ENCODE measurements around the gene SLC35G6.
A peak's percentile ranks its signal among the peaks of the same experiment; 100 is the strongest.
"Not testable (repeated sequence)": the region's sequence is repeated elsewhere in the genome, so short reads cannot be mapped to it uniquely, and the experiment has no call there.

Gene SLC35G6

DNA sequence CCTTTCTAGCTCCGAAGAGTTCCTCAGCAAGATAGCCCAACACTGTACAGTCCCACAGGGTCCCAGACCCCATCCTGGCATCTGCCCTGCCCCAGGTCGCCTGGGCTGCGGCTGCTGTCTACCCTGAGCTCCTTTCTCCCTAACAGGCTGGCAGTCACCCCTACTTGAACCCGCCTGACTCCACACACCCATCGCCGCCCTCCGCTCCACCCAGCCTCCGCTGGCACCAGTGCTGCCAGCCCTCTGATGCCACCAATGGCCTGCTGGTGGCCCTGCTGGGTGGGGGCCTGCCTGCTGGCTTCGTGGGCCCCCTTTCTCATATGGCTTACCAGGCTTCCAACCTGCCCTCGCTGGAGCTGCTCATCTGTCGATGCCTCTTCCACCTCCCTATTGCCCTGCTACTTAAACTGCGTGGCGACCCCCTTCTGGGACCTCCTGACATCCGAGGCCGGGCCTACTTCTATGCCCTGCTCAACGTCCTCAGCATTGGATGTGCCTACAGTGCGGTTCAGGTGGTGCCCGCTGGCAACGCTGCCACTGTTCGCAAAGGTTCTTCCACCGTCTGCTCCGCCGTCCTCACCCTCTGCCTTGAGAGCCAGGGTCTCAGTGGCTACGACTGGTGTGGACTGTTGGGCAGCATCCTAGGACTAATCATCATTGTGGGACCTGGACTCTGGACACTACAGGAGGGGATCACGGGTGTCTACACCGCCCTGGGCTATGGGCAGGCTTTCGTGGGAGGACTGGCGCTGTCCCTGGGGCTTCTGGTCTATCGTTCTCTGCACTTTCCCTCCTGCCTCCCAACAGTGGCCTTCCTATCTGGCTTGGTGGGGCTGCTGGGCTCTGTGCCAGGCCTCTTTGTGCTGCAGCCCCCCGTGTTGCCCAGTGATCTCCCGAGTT is 846 bp downstream of the SLC35G6 start:
- peaks cover 20 to 42% of the 10 kb centered on the region in 2 donors for H3K4me1 ChIP-seq (ENCODE audit: control insufficient read depth in 1 of 2, insufficient read depth in 2 of 2, low read length in 2 of 2)
- not testable (repeated sequence) for H3K4me3 ChIP-seq (ENCODE audit: low read depth in 1 of 2, low read length in 2 of 2); H3K27ac ChIP-seq (ENCODE audit: low read length); H3K27me3 ChIP-seq (ENCODE audit: low read depth, low read length); H3K9me3 ChIP-seq (ENCODE audit: control insufficient read depth in 1 of 2, low read length in 2 of 2)
- peaks cover 0 to 14% of the 10 kb centered on the region in 2 donors for H3K36me3 ChIP-seq (ENCODE audit: control insufficient read depth in 1 of 2, insufficient read depth in 2 of 2, low read length in 2 of 2)

DNA sequence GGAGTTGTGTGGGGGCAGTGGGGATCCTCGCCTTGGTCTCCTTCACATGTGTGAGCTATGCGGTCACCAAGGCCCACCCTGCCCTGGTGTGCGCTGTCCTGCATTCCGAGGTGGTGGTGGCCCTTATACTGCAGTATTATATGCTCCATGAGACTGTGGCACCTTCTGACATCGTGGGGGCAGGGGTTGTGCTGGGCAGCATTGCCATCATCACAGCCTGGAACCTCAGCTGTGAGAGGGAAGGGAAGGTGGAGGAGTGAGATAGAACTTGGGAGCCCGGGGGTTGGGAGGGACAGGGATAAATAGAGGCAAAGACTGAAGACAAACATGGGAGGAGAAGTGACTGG is 1.5 kb downstream of the SLC35G6 start:
- Histone ChIP-seq H3K4me3 (ENCODE audit: low read depth in 1 of 2, low read length in 2 of 2) (peak overlapping the region; percentile 79 to 91), H3K36me3 (ENCODE audit: control insufficient read depth in 1 of 2, insufficient read depth in 2 of 2, low read length in 2 of 2) (peaks cover 0 to 14% of the 10 kb centered on the region in 2 donors), H3K27ac (ENCODE audit: low read length) (peak overlapping the region; percentile 100), H3K4me1 (ENCODE audit: control insufficient read depth in 1 of 2, insufficient read depth in 2 of 2, low read length in 2 of 2) (peaks cover 21 to 42% of the 10 kb centered on the region in 2 donors)
- not testable (repeated sequence) for H3K9me3 ChIP-seq (ENCODE audit: control insufficient read depth in 1 of 2, low read length in 2 of 2); H3K27me3 ChIP-seq (ENCODE audit: low read depth, low read length)

DNA sequence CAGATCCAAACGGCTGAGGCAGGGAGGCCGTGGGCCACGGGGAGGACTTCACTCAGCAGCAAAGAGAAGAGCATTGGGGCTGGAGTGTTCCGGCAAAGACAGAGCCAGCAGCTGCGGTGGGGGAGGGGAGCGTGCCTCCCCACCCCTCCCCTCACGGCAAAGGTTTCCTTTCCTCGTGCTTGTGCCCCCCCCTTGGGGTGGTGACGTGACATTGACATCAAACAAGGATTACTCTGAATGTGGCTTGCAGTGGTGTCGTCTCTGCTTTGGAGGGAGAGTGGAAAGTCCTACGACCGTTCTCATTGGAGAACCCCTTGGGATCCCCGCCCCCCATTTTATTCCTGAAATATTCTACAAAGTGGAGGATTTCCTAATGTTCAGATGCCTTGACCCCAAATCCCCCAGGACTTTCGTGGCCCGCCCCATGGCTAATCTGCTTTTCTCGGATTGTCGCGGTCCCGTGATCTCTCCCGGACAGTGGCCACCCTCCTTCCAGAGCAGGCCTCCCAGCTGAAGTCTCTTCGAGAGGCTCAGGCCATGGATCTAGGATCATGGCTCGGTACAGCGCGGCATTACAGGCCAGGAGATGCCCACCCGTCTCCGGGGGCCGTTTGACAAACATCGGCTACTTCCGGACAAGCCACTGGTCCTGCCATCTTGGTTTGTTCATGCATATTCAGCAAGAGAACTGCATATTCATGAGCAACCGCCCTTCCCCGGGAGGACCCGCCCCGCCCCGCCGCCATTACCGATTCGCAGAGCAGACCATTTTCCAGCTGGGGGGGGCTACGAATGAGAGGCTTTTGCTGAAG is 2.2 kb downstream of the SLC35G6 start:
- Histone ChIP-seq H3K4me3 (ENCODE audit: low read depth in 1 of 2, low read length in 2 of 2) (peak overlapping the region; percentile 79 to 91), H3K4me1 (ENCODE audit: control insufficient read depth in 1 of 2, insufficient read depth in 2 of 2, low read length in 2 of 2) (peaks cover 15 to 41% of the 10 kb centered on the region in 2 donors), H3K36me3 (ENCODE audit: control insufficient read depth in 1 of 2, insufficient read depth in 2 of 2, low read length in 2 of 2) (peaks cover 0 to 14% of the 10 kb centered on the region in 2 donors), H3K9me3 (ENCODE audit: control insufficient read depth in 1 of 2, low read length in 2 of 2) (no peaks in the 10 kb centered on the region), H3K27ac (ENCODE audit: low read length) (peak overlapping the region; percentile 100), H3K27me3 (ENCODE audit: low read depth, low read length) (no peaks in the 10 kb centered on the region)

DNA sequence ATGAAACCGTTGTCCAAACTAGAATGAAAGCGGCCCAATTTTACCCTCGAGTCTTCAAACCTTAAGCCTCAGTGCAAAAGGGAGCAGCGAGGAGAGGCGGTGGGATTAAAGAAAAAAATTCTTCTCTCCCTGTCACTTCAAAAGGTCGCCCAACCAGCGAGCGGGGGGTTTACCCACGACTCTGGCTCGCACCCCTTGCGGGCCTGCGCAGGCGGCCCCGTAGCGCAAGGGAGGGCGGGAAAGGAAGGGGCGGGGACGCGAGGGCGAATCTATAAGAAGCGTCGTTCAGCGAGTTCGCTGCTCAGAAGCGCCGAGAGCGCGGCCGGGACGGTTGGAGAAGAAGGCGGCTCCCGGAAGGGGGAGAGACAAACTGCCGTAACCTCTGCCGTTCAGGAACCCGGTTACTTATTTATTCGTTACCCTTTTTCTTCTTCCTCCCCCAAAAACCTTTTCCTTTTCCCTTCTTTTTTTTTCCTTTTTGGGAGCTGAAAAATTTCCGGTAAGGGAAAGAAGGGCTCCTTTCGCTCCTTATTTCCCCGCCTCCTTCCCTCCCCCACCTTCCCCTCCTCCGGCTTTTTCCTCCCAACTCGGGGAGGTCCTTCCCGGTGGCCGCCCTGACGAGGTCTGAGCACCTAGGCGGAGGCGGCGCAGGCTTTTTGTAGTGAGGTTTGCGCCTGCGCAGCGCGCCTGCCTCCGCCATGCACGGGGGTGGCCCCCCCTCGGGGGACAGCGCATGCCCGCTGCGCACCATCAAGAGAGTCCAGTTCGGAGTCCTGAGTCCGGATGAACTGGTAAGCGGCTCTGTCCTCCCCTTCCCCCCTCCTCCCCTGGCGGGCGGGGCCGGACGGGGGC is 3.0 kb downstream of the SLC35G6 start, which contains the start of gene POLR2A:
POLR2A (plus strand) TSS at position 300 of the 852 bp plus-strand sequence.
- no peaks in the 10 kb centered on the region for H3K27me3 ChIP-seq (ENCODE audit: low read depth, low read length)
- H3K4me3 ChIP-seq (ENCODE audit: low read depth in 1 of 2, low read length in 2 of 2): peak within 1 kb of the TSS; percentile 79 to 91
- H3K4me1 ChIP-seq (ENCODE audit: control insufficient read depth in 1 of 2, insufficient read depth in 2 of 2, low read length in 2 of 2): peaks cover 15 to 49% of the 10 kb centered on the region in 2 donors
- peaks cover 0 to 8% of the 10 kb centered on the region in 2 donors for H3K36me3 ChIP-seq (ENCODE audit: control insufficient read depth in 1 of 2, insufficient read depth in 2 of 2, low read length in 2 of 2)
- no peaks in the 10 kb centered on the region for H3K9me3 ChIP-seq (ENCODE audit: control insufficient read depth in 1 of 2, low read length in 2 of 2)
- H3K27ac ChIP-seq (ENCODE audit: low read length): peak within 1 kb of the TSS; percentile 100

DNA sequence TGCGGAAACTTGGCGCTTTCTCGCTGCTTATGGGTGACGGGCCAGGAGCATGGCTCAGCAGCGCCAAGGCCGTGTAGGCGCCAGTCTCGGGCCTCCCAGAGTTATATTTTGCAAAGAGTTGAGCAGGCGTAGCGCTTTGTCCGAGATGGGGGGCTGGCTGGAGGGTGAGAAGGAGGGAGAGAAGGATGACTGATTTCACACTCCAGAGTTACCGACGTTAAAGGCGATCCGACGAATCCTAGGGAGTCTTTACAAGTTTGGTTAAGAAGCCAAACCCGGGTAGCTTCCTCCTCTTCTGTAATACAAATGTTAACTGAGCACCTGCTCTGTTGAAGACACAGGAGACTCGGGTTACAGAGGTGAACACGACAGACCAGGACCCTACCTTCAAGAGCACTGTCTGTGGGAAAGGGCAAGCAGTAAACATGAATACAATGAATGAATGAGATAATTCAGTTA is 3.7 kb downstream of the SLC35G6 start:
- Histone ChIP-seq H3K4me1 (ENCODE audit: control insufficient read depth in 1 of 2, insufficient read depth in 2 of 2, low read length in 2 of 2) (peaks cover 14 to 53% of the 10 kb centered on the region in 2 donors), H3K9me3 (ENCODE audit: control insufficient read depth in 1 of 2, low read length in 2 of 2) (no peaks in the 10 kb centered on the region), H3K4me3 (ENCODE audit: low read depth in 1 of 2, low read length in 2 of 2) (peak overlapping the region; percentile 79 to 91), H3K27me3 (ENCODE audit: low read depth, low read length) (no peaks in the 10 kb centered on the region), H3K27ac (ENCODE audit: low read length) (peak overlapping the region; percentile 79), H3K36me3 (ENCODE audit: control insufficient read depth in 1 of 2, insufficient read depth in 2 of 2, low read length in 2 of 2) (peaks cover 0 to 8% of the 10 kb centered on the region in 2 donors)

DNA sequence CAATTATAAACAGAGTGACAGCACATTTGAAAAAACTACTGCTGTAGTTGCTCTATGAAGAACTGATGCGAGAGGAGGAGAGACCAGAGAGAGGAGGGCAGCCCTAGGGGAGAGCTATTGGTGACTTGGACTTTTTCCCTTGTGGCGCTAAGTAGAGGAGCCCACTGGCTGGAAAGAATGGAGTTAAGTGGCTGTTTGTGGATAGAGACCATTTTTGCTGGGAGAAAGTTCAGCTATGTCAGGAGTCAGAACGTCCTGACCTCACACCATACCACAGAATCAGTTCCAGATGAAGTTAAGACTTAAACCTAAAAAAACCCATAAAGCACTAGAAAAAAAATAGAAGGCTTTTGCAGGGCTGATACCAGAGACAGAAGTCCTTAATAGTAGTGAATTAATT is 4.9 kb downstream of the SLC35G6 start:
- H3K4me3 ChIP-seq (ENCODE audit: low read depth in 1 of 2, low read length in 2 of 2): peak overlapping the region; percentile 60 to 79
- peaks cover 0 to 8% of the 10 kb centered on the region in 2 donors for H3K36me3 ChIP-seq (ENCODE audit: control insufficient read depth in 1 of 2, insufficient read depth in 2 of 2, low read length in 2 of 2)
- no peaks in the 10 kb centered on the region for H3K27me3 ChIP-seq (ENCODE audit: low read depth, low read length)
- H3K27ac ChIP-seq (ENCODE audit: low read length): no peak overlapping the region
- no peaks in the 10 kb centered on the region for H3K9me3 ChIP-seq (ENCODE audit: control insufficient read depth in 1 of 2, low read length in 2 of 2)
- H3K4me1 ChIP-seq (ENCODE audit: control insufficient read depth in 1 of 2, insufficient read depth in 2 of 2, low read length in 2 of 2): peaks cover 10 to 48% of the 10 kb centered on the region in 2 donors

DNA sequence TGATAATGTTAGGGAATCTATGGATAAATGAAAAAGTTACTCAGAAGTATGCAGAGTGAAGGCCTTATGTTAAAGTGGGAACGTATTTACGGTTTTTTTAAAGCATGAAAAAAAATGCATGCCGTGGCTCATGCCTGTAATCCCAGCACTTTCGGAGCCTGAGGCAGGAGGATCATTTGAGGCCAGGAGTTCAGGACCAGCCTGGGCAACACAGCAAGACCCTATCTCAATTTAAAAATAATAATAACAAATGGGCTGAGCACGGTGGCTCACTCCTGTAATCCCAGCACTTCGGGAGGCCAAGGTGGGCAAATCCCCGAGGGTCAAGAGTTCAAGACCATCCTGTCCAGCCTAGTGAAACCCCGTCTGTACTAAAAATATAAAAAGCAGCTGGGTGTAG is 8.9 kb downstream of the SLC35G6 start:
- Histone ChIP-seq H3K27ac (ENCODE audit: low read length) (no peak overlapping the region), H3K4me3 (ENCODE audit: low read depth in 1 of 2, low read length in 2 of 2) (no peak overlapping the region), H3K36me3 (ENCODE audit: control insufficient read depth in 1 of 2, insufficient read depth in 2 of 2, low read length in 2 of 2) (no peaks in the 10 kb centered on the region), H3K27me3 (ENCODE audit: low read depth, low read length) (no peaks in the 10 kb centered on the region), H3K9me3 (ENCODE audit: control insufficient read depth in 1 of 2, low read length in 2 of 2) (no peaks in the 10 kb centered on the region), H3K4me1 (ENCODE audit: control insufficient read depth in 1 of 2, insufficient read depth in 2 of 2, low read length in 2 of 2) (peaks cover 13 to 38% of the 10 kb centered on the region in 2 donors)

DNA sequence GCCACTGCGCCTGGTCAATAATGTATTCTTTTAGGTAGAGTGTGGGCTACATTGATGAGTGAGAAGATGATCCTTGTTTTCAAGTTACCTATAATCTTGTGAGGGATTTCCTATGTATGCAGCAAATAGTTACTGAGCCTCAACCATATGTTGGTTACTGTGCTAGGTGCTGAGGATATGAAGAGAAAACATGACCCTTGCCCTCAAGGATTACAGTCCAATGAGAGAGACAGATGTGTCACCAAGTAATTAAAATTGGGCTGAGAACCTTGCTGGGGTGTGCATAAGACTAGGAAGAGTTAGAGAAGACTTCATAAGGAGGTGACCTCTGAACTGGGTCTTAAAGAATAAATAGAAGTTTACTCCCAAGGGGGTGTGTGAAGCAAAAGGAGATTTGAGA is 10.3 kb downstream of the SLC35G6 start:
- Histone ChIP-seq H3K27ac (ENCODE audit: low read length) (no peak overlapping the region), H3K4me3 (ENCODE audit: low read depth in 1 of 2, low read length in 2 of 2) (no peak overlapping the region), H3K9me3 (ENCODE audit: control insufficient read depth in 1 of 2, low read length in 2 of 2) (no peaks in the 10 kb centered on the region), H3K27me3 (ENCODE audit: low read depth, low read length) (no peaks in the 10 kb centered on the region), H3K36me3 (ENCODE audit: control insufficient read depth in 1 of 2, insufficient read depth in 2 of 2, low read length in 2 of 2) (peaks cover 6 to 7% of the 10 kb centered on the region in 2 donors), H3K4me1 (ENCODE audit: control insufficient read depth in 1 of 2, insufficient read depth in 2 of 2, low read length in 2 of 2) (peaks cover 8 to 26% of the 10 kb centered on the region in 2 donors)

DNA sequence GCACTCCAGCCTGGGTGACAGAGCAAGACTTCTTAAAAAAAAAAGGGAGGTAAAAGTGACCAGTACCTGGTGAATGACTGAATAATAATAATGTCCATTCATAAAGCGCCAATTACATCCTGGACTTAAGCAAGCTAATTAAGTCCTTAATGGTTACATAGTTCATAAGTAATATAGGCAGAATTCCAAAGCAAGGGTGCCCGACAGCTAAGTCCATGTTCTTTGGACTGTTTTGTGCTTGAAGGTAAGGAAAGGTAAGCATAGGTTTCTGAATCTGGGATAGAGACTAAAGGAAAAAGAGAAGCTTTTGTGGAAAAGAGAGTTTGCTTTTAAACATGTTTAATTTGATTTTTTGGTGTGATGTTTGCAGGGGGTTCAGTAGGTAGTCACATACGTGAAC is 12.7 kb downstream of the SLC35G6 start:
- Histone ChIP-seq H3K4me3 (ENCODE audit: low read depth in 1 of 2, low read length in 2 of 2) (no peak overlapping the region), H3K27ac (ENCODE audit: low read length) (no peak overlapping the region), H3K36me3 (ENCODE audit: control insufficient read depth in 1 of 2, insufficient read depth in 2 of 2, low read length in 2 of 2) (peaks cover 28 to 29% of the 10 kb centered on the region in 2 donors), H3K27me3 (ENCODE audit: low read depth, low read length) (no peaks in the 10 kb centered on the region), H3K4me1 (ENCODE audit: control insufficient read depth in 1 of 2, insufficient read depth in 2 of 2, low read length in 2 of 2) (peaks cover 3 to 7% of the 10 kb centered on the region in 2 donors), H3K9me3 (ENCODE audit: control insufficient read depth in 1 of 2, low read length in 2 of 2) (no peaks in the 10 kb centered on the region)

DNA sequence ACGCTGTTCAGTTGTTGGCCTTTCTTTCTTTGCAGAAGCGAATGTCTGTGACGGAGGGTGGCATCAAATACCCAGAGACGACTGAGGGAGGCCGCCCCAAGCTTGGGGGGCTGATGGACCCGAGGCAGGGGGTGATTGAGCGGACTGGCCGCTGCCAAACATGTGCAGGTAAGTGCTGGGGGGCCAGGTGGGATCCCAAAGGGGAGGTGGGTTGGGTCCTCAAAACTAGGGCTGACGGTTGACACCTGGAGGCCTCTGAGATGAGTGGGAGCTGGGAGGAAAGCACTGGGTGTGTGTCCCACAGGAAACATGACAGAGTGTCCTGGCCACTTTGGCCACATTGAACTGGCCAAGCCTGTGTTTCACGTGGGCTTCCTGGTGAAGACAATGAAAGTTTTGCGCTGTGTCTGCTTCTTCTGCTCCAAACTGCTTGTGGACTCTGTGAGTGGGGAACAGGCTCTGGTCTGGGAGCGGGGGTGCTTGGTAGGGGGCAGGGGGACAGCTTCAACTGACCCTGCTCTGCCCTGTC is 14.7 kb downstream of the SLC35G6 start:
- Histone ChIP-seq H3K27me3 (ENCODE audit: low read depth, low read length) (no peaks in the 10 kb centered on the region), H3K4me3 (ENCODE audit: low read depth in 1 of 2, low read length in 2 of 2) (no peak overlapping the region), H3K27ac (ENCODE audit: low read length) (no peak overlapping the region), H3K9me3 (ENCODE audit: control insufficient read depth in 1 of 2, low read length in 2 of 2) (no peaks in the 10 kb centered on the region), H3K36me3 (ENCODE audit: control insufficient read depth in 1 of 2, insufficient read depth in 2 of 2, low read length in 2 of 2) (peaks cover 44 to 46% of the 10 kb centered on the region in 2 donors), H3K4me1 (ENCODE audit: control insufficient read depth in 1 of 2, insufficient read depth in 2 of 2, low read length in 2 of 2) (peaks cover 0 to 3% of the 10 kb centered on the region in 2 donors)
